ENCODE measurements around the gene SLIT3.

GRCh38 chr5:168892618-168893186, 408.2 kb downstream of the SLIT3 start:
- TF ChIP-seq EZH2 (IDR thresholded peaks at IDR 0.05) (no peak), POLR2AphosphoS5 (IDR thresholded peaks at IDR 0.05; ENCODE audit: borderline replicate concordance, low read depth, low read length) (no peak)

Measured in SK-N-MC (cell line).